BLaER1 treated with 17β-estradiol and CSF1 and Interleukin-3, amounts not matched to agents 10 nM and 100 nM (cell line): Measurements from ENCODE around the gene SRSF1.
A peak's percentile ranks its signal among the peaks of the same experiment; 100 is the strongest.

Experiments
- H3K27ac ChIP-seq, 11 experiments: shearing (Covaris generic); formaldehyde crosslinking; 2 replicates each; pipeline ENCODE4 v1.8.1; 2022
- H3K27me3 ChIP-seq, 11 experiments: shearing (Covaris generic); formaldehyde crosslinking; 2 replicates each; pipeline ENCODE4 v1.8.1; 2022
- H3K36me3 ChIP-seq, 11 experiments: shearing (Covaris generic); formaldehyde crosslinking; 2 replicates each; pipeline ENCODE4 v1.8.1; 2022
- H3K4me1 ChIP-seq, 10 experiments: shearing (Covaris generic); formaldehyde crosslinking; 2 replicates each; pipeline ENCODE4 v1.8.1; 2022
- H3K4me2 ChIP-seq, 11 experiments: shearing (Covaris generic); formaldehyde crosslinking; 2 replicates each; pipeline ENCODE4 v1.8.1; 2022
- H3K4me3 ChIP-seq, 10 experiments: shearing (Covaris generic); formaldehyde crosslinking; 2 replicates each; pipeline ENCODE4 v1.8.1; 2022
- H3K9ac ChIP-seq, 11 experiments: shearing (Covaris generic); formaldehyde crosslinking; 2 replicates each; pipeline ENCODE4 v1.8.1; 2022
- H3K9me3 ChIP-seq, 11 experiments: shearing (Covaris generic); formaldehyde crosslinking; replicated peaks in 1 of 11; 2 replicates each; pipeline ENCODE4 v1.8.1; 2022
- H4K20me1 ChIP-seq, 11 experiments: shearing (Covaris generic); formaldehyde crosslinking; 2 replicates each; pipeline ENCODE4 v1.8.1; 2022
- Cebpa-rat ChIP-seq, 11 experiments: shearing (Covaris generic); IDR thresholded peaks; 2 replicates each; pipeline ENCODE4 v1.8.1; 2022

The SRSF1 gene, protein sequence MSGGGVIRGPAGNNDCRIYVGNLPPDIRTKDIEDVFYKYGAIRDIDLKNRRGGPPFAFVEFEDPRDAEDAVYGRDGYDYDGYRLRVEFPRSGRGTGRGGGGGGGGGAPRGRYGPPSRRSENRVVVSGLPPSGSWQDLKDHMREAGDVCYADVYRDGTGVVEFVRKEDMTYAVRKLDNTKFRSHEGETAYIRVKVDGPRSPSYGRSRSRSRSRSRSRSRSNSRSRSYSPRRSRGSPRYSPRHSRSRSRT

DNA sequence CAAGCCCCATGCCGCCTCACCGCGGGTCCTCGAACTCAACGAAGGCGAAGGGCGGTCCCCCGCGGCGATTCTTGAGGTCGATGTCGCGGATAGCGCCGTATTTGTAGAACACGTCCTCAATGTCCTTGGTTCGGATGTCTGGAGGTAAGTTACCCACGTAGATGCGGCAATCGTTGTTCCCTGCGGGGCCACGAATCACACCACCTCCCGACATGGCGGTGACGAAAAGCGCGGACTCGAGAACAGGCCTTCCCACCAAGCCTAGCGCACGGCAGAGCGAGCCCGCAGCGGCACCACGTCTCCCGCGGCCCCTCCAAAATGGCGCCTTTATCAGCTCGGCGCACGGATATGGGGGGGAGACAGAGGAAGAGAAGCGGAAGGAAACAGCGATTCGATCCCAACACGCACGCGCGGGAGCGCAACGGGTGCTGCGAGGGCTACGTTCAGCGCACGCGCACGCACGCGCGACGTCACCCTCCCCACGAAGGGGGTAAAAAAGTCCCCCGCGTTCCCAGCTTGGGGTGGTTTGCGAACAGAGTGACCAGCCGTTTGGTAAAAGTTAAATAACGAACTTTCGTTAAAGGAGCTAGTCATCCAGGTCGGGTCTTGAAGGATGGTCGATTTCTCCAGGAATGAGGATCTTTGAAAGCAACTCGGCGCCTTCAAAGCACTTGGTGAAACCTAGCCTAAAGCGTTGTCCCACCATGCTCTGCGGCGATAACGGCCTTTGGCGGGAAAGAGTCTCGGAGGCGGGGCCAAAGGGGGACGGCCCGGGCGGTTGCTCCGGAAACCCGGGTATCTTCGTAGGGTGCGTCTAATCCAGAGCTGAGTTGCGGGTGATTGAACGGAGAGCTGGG lies at the start of gene SRSF1:
Gene SRSF1 (minus strand): TSS at position 323 of the 857 bp plus-strand sequence. CDS start 109 bp downstream, at position 214.
- Histone ChIP-seq H3K4me3 (peak within 1 kb of the TSS; percentile 85 to 99 (median 92)), H3K9me3 (peaks cover 0 to 14% (median 9%) of the 10 kb centered on the region in 11 experiments; a peak in 11 of 22 replicates), H3K4me2 (peak within 1 kb of the TSS; percentile 83 to 94 (median 90)), H3K27ac (peak within 1 kb of the TSS; percentile 94 to 100 (median 97)), H3K36me3 (peaks cover 39 to 43% (median 41%) of the 10 kb centered on the region in 11 experiments), H3K4me1 (peaks cover 36 to 44% (median 41%) of the 10 kb centered on the region in 10 experiments), H4K20me1 (peaks cover 43 to 48% (median 45%) of the 10 kb centered on the region in 11 experiments), H3K27me3 (peaks cover 0 to under 1% (median 0%) of the 10 kb centered on the region in 11 experiments; a peak in 2 of 22 replicates), H3K9ac (peak within 1 kb of the TSS; percentile 95 to 99 (median 98))
- no peak for TF ChIP-seq Cebpa-rat (IDR thresholded peaks at IDR 0.05)

DNA sequence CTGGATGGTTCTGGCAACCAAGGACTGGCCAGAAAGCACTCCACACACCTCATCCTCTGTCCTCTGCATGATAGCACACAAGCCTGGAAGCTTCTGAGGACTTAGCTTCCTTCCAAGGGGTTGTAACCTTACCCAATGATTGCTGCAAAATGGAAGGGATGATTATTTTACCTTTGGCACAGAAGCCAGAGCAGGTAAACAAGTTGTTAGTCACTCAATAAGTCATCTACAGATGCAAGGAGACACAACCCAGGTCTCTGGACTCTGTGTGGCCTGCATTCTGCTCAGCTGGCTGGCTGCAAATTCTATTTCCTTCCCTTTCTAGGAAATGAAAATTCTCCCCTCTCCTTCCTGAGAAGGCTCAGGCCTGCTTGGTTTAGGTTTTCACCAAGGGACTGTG lies 49.4 kb upstream of the SRSF1 start:
- H3K27me3 ChIP-seq, result no peaks in the 10 kb centered on the region
- no peak for TF ChIP-seq Cebpa-rat (IDR thresholded peaks at IDR 0.05)
- H3K9ac ChIP-seq, result no peak overlapping the region
- H4K20me1 ChIP-seq, result no peaks in the 10 kb centered on the region
- H3K4me2 ChIP-seq, result no peak overlapping the region
- H3K9me3 ChIP-seq, result no peaks in the 10 kb centered on the region
- no peak overlapping the region for H3K27ac ChIP-seq
- H3K4me3 ChIP-seq, result no peak overlapping the region
- H3K4me1 ChIP-seq, result no peaks in the 10 kb centered on the region; a peak in 1 of 20 replicates
- H3K36me3 ChIP-seq, result no peaks in the 10 kb centered on the region

DNA sequence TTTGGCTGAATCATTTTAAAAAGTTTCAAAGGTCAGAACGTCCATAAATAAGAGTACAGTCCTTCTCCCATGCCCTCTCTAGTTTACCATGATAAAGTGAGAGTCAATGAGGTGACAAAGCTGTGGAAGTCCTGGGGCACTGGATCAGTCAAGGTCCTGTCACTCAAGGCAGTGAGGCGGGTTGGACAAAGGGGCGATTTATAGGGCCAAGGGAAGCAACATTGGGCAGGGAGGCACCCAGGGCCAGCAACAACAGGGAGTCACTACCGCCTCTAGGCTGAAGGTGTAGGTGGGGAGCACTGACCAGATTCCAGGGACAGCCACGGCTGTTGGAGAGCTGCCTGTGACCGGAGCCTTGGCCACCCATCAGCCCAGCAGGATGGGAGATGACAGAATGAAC lies 47.6 kb upstream of the SRSF1 start:
- Histone ChIP-seq H3K4me2 (no peak overlapping the region), H3K36me3 (no peaks in the 10 kb centered on the region), H3K9me3 (no peaks in the 10 kb centered on the region), H3K27ac (no peak overlapping the region), H3K27me3 (no peaks in the 10 kb centered on the region), H4K20me1 (no peaks in the 10 kb centered on the region), H3K9ac (no peak overlapping the region), H3K4me1 (no peaks in the 10 kb centered on the region; a peak in 1 of 20 replicates), H3K4me3 (no peak overlapping the region)
- no peak for TF ChIP-seq Cebpa-rat (IDR thresholded peaks at IDR 0.05)

DNA sequence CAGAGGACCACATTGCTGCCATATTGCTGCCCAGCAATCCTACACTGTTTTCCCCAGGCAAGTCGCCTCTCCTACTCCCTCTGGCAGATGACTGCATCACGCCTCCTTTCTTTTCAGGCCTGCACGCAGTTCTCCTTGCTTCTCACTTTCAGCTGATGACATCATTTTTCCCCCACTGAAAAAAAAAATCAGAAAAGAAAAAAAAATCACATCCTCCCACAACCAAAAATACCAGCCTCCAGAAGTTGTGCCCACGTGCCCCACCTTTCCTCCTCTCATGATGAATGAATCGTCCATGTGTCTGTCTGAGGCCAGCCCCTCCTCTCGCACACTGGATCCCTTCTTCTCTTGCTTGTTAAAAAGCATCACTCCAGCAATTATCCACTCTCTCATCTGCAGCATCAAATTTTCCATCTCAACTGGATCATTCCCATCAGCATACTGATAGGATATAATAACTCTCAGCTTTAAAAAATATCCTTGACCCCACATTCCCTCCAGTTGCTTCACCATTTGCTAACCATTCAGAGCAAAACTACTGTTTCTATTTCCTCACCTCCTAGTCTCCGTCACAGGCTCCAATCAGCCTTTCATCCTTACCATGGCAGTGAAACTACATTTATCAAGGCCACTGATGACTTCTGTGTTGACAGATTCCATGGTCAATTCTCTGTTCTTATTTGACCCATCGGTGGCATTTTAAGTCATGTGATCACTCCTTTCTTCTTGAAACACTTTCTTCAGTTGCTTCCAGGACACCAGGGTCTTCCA lies 46.1 kb upstream of the SRSF1 start:
- H3K36me3 ChIP-seq, result no peaks in the 10 kb centered on the region
- TF ChIP-seq Cebpa-rat (IDR thresholded peaks at IDR 0.05), result no peak
- no peak overlapping the region for H3K9ac ChIP-seq
- H3K27ac ChIP-seq, result no peak overlapping the region
- H3K4me2 ChIP-seq, result no peak overlapping the region
- H4K20me1 ChIP-seq, result no peaks in the 10 kb centered on the region
- H3K4me3 ChIP-seq, result no peak overlapping the region
- no peaks in the 10 kb centered on the region for H3K9me3 ChIP-seq
- no peaks in the 10 kb centered on the region; a peak in 1 of 20 replicates for H3K4me1 ChIP-seq
- no peaks in the 10 kb centered on the region for H3K27me3 ChIP-seq

DNA sequence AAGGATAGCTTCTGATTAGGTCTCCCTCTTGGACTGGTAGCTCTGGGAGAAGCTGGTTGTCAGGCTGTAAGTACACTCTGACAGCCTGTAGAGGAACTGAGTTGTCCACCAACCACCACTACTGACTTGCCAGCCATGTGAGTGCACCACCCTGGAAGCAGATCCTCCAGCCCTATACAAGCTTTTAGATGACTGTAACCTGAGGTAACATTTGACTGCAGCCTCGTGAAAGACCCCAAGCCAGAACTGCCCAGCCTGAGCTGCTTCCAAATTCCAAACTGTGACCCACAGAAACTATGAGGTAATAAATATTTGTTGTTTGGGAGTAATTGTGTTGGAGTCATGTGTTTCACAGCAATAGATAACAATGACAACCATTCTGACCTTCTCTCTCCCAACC lies 45.4 kb upstream of the SRSF1 start:
- H3K36me3 ChIP-seq, result no peaks in the 10 kb centered on the region
- no peak for TF ChIP-seq Cebpa-rat (IDR thresholded peaks at IDR 0.05)
- H3K4me1 ChIP-seq, result no peaks in the 10 kb centered on the region; a peak in 1 of 20 replicates
- no peak overlapping the region for H3K4me2 ChIP-seq
- no peaks in the 10 kb centered on the region for H3K27me3 ChIP-seq
- H3K4me3 ChIP-seq, result no peak overlapping the region
- no peak overlapping the region for H3K27ac ChIP-seq
- H3K9me3 ChIP-seq, result no peaks in the 10 kb centered on the region
- H4K20me1 ChIP-seq, result no peaks in the 10 kb centered on the region
- H3K9ac ChIP-seq, result no peak overlapping the region

DNA sequence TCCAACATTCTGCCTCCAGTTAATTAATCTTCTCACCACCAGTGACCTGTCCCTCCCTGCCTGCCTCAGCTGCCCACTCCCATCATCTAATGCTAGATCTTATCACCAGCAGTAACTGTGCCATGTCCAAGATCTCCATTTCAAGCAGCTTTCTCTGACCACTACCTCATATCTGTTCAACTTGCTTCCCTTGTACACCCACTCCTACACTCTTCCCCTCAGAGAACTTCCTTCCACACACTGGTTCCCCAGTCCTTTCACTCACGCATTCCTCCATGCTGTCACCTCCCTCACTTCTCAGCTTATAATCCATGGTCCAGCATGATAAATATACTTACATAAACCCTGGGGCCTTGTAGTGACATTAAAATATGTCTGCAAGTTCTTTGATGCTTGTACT lies 44.4 kb upstream of the SRSF1 start:
- H3K27ac ChIP-seq, result no peak overlapping the region
- TF ChIP-seq Cebpa-rat (IDR thresholded peaks at IDR 0.05), result no peak

DNA sequence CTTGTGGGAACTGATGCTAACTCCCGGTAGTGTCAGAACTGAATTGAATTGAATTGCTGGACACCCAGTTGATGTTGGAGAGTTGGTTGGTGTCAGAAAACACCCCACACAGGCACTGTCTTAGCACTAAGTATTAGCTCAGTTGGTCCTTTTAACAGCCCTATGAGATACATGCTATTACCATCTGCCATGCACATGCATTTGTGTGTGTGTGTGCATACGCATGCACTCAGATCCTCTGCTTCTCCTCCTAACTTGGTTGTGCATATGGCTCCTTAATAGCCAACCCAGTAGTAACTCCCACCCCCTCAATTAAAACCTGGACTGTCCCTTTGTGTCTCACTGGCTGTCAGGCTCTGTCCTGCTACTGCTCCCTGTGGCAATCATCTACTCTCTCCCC lies 43.9 kb upstream of the SRSF1 start:
- Histone ChIP-seq H3K27me3 (no peaks in the 10 kb centered on the region), H3K36me3 (no peaks in the 10 kb centered on the region), H3K4me3 (no peak overlapping the region), H4K20me1 (no peaks in the 10 kb centered on the region), H3K4me1 (no peaks in the 10 kb centered on the region; a peak in 1 of 20 replicates), H3K9ac (no peak overlapping the region), H3K27ac (no peak overlapping the region), H3K4me2 (no peak overlapping the region), H3K9me3 (no peaks in the 10 kb centered on the region)
- TF ChIP-seq Cebpa-rat (IDR thresholded peaks at IDR 0.05), result no peak

More for the DNA sequence above, 44.4 kb upstream of the SRSF1 start:
- no peaks in the 10 kb centered on the region for H3K27me3 ChIP-seq
- H3K9ac ChIP-seq, result no peak overlapping the region
- no peak overlapping the region for H3K4me3 ChIP-seq
- H3K4me2 ChIP-seq, result no peak overlapping the region
- no peaks in the 10 kb centered on the region; a peak in 1 of 20 replicates for H3K4me1 ChIP-seq
- H3K36me3 ChIP-seq, result no peaks in the 10 kb centered on the region
- H4K20me1 ChIP-seq, result no peaks in the 10 kb centered on the region
- no peaks in the 10 kb centered on the region for H3K9me3 ChIP-seq

DNA sequence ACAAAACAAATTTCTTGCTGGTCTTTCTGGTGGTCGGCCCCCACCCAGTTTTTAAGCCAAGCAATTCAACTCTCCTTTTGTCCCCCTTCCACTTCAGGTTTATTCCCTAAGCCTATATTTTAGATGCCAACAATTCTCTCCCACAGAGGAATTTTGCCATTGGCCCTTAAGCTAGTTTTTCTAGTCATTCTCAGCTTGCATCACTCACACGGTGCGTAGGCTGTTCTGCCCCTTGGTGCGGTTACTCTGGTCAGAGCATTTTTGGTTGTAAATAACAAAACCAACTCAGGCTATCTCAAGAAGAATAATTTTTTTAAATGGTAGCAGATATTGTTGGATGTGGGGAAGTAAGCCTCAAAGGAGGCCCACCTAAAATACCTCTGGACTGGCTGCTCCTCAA lies 42.5 kb upstream of the SRSF1 start:
- Histone ChIP-seq H4K20me1 (no peaks in the 10 kb centered on the region), H3K4me3 (no peak overlapping the region), H3K27ac (no peak overlapping the region), H3K9ac (no peak overlapping the region), H3K27me3 (no peaks in the 10 kb centered on the region), H3K4me1 (no peaks in the 10 kb centered on the region; a peak in 1 of 20 replicates), H3K36me3 (no peaks in the 10 kb centered on the region), H3K4me2 (no peak overlapping the region), H3K9me3 (peaks cover 0 to under 1% (median 0%) of the 10 kb centered on the region in 11 experiments; a peak in 1 of 22 replicates)
- no peak for TF ChIP-seq Cebpa-rat (IDR thresholded peaks at IDR 0.05)
